OCI-LY7 (cell line): ENCODE results near the gene NDUFS5. TPM values are rescaled to one million over a fixed set of nuclear protein-coding genes. Genes with fewer than 3 reads are reported as not detected.

Source experiments
- BruUV-seq: library from RNA; stranded (reverse); fragments of 400-500 nt; replicated peaks from 2 replicates; lab custom pipeline; 2021; lab: Mats Ljungman, UMichigan
- CTCF ChIA-PET: fragments of 300-600 bp; sonication (Branson Sonifier 250); formaldehyde crosslinking; loops from one replicate; lab custom pipeline; 2022; ENCODE audit warnings: antibody characterized with exemption; ENCODE audit not compliant: unreplicated experiment; lab: Charles Lee
- POLR2A ChIA-PET: fragments of 300-600 bp; sonication (Branson Sonifier 250); formaldehyde crosslinking; loops from one replicate; lab custom pipeline; 2022; ENCODE audit warnings: antibody characterized with exemption; lab: Charles Lee
- DNase-seq: peaks from one replicate; pipeline ENCODE4 v3.0.0-alpha.2; 2015; ENCODE audit warnings: low spot score
- H2AFZ ChIP-seq: fragments of 200-600 bp; sonication (generic), shearing (Covaris generic); 2 replicates; pipeline ENCODE4 v1.6.1; 2014; ENCODE audit warnings: mild to moderate bottlenecking, antibody characterized with exemption, low read length, moderate library complexity
- H3K27ac ChIP-seq: fragments of 200-600 bp; sonication (generic); 2 replicates; pipeline ENCODE4 v1.5.1; 2014; ENCODE audit warnings: mixed run types, low read depth, mild to moderate bottlenecking, moderate library complexity, low read length, inconsistent platforms; ENCODE audit not compliant: poor library complexity, severe bottlenecking
- H3K36me3 ChIP-seq: fragments of 200-600 bp; sonication (generic); 2 replicates; pipeline ENCODE4 v1.6.1; 2014; ENCODE audit warnings: mild to moderate bottlenecking, antibody characterized with exemption, low read length, moderate library complexity, mixed read lengths; ENCODE audit not compliant: insufficient read depth
- H3K4me1 ChIP-seq: fragments of 200-600 bp; sonication (generic); 2 replicates; pipeline ENCODE4 v1.5.1; 2014; ENCODE audit warnings: mild to moderate bottlenecking, low read length; ENCODE audit not compliant: insufficient read depth, poor library complexity, severe bottlenecking
- H3K4me2 ChIP-seq: fragments of 200-600 bp; sonication (generic); 2 replicates; pipeline ENCODE4 v1.6.1; 2014; ENCODE audit warnings: mild to moderate bottlenecking, low read length
- H3K4me3 ChIP-seq: fragments of 200-600 bp; sonication (generic); 2 replicates; pipeline ENCODE4 v1.5.1; 2014; ENCODE audit warnings: mild to moderate bottlenecking, low read depth, low read length; ENCODE audit not compliant: poor library complexity, severe bottlenecking
- H3K79me2 ChIP-seq: fragments of 200-600 bp; sonication (generic); 2 replicates; pipeline ENCODE4 v1.6.1; 2016; ENCODE audit warnings: low read depth, mild to moderate bottlenecking, low read length, moderate library complexity, mixed read lengths; ENCODE audit not compliant: insufficient read depth
- H3K9me2 ChIP-seq: fragments of 200-600 bp; sonication (generic); 2 replicates; pipeline ENCODE4 v1.6.1; 2016; ENCODE audit warnings: mild to moderate bottlenecking, low read length, mixed read lengths; ENCODE audit not compliant: insufficient read depth
- H3K9me3 ChIP-seq: fragments of 200-600 bp; sonication (generic); 2 replicates; pipeline ENCODE4 v1.6.1; 2014; ENCODE audit warnings: mild to moderate bottlenecking, mixed run types, low read length, mixed read lengths
- H4K20me1 ChIP-seq: fragments of 200-600 bp; sonication (generic); 2 replicates; pipeline ENCODE4 v1.6.1; 2014; ENCODE audit warnings: mild to moderate bottlenecking, antibody characterized with exemption, low read length, moderate library complexity, mixed read lengths; ENCODE audit not compliant: insufficient read depth
- EZH2phosphoT487 ChIP-seq: fragments of 200-600 bp; sonication (generic); IDR thresholded peaks from 2 replicates; pipeline ENCODE4 v1.6.1; 2018; ENCODE audit warnings: low read depth, borderline replicate concordance, mild to moderate bottlenecking, mixed run types, antibody characterized with exemption, low read length, moderate library complexity, mixed read lengths
- intact Hi-C: fragments of 100-400 bp; cut with micrococcal nuclease; formaldehyde crosslinking; loops from one replicate; pipeline ENCODE4 v1.10.0; 2022; ENCODE audit not compliant: unreplicated experiment
- total RNA-seq, 2 experiments: library from RNA; depleted of rRNA in 1 of 2; stranded (reverse); fragments of >200 nt in 1 of 2; shearing (Covaris generic) in 1 of 2; gene quantifications; 2 replicates each; pipeline ENCODE4 v1.2.3, GENCODE V29; 2014 to 2022
- TF ChIP-seq, protein P1 (sequence below): fragments of 200-600 bp; sonication (generic); conservative IDR thresholded peaks from 2 replicates; pipeline ENCODE4 v1.5.1; 2014; ENCODE audit warnings: mild to moderate bottlenecking, antibody characterized with exemption, low read length, moderate library complexity, mixed read lengths

NDUFS5 gene
- total RNA-seq, 2 experiments from 2014 or later: 161 to 255 TPM

DNA sequence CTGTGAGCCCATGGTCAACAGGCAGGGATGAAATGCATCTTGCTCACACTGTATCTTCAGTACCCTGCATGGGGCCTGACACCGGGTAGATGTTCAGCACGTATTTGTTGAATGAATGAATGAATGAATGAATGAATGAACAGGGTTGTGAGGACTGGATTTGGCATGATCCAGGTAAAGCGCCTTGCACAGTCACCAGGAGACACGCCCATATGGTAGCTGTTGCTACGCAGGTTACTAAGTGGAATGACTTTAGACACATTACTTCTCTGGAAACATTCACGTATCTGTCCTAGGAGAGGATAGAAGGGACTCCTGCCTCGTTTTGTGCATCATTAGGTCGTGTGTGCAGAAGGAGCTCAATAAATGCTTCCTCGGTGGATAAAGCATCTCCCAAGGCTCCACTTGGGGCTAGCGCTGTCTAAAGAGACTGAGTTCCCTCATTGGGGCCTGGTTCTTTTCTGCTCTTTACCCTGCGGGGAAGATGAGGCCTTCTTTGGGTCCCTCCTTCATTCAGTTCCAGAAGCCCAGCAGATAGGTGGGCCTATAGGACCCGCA lies 54.2 kb downstream of the NDUFS5 start:
- POLR2A ChIA-PET: interaction anchor here (0.7 kb wide), 1 partner anchor 16 kb away, joined by 3 read pairs; no protein-coding TSS in a partner anchor
- Histone ChIP-seq H3K79me2 (no peaks in the 10 kb centered on the region), H3K4me3 (no peak overlapping the region), H3K27ac (no peak overlapping the region), H3K9me2 (no peaks in the 10 kb centered on the region), H3K36me3 (no peaks in the 10 kb centered on the region), H2AFZ (no peak overlapping the region), H3K4me1 (no peaks in the 10 kb centered on the region), H3K4me2 (no peak overlapping the region), H4K20me1 (no peaks in the 10 kb centered on the region), H3K9me3 (no peaks in the 10 kb centered on the region)
- CTCF ChIA-PET: interaction anchor here (0.6 kb wide), 1 partner anchor 52 kb away, joined by 4 read pairs; no protein-coding TSS in a partner anchor
- no peak for TF ChIP-seq EZH2phosphoT487
- TF ChIP-seq, protein P1, sequence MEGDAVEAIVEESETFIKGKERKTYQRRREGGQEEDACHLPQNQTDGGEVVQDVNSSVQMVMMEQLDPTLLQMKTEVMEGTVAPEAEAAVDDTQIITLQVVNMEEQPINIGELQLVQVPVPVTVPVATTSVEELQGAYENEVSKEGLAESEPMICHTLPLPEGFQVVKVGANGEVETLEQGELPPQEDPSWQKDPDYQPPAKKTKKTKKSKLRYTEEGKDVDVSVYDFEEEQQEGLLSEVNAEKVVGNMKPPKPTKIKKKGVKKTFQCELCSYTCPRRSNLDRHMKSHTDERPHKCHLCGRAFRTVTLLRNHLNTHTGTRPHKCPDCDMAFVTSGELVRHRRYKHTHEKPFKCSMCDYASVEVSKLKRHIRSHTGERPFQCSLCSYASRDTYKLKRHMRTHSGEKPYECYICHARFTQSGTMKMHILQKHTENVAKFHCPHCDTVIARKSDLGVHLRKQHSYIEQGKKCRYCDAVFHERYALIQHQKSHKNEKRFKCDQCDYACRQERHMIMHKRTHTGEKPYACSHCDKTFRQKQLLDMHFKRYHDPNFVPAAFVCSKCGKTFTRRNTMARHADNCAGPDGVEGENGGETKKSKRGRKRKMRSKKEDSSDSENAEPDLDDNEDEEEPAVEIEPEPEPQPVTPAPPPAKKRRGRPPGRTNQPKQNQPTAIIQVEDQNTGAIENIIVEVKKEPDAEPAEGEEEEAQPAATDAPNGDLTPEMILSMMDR: no peak
- no TSS peak for BruUV-seq
- no peak for DNase-seq
- intact Hi-C loops: no loop called here

- no peak overlapping the region for H3K4me2 ChIP-seq
- POLR2A ChIA-PET: interaction anchor here (0.7 kb wide), 1 partner anchor 16 kb away, joined by 3 read pairs; no protein-coding TSS in a partner anchor
- CTCF ChIA-PET: interaction anchor here (0.6 kb wide), 1 partner anchor 51 kb away, joined by 4 read pairs; no protein-coding TSS in a partner anchor
Measured at GRCh38 chr1:39080831-39081270, 54.7 kb downstream of the NDUFS5 start.

More at GRCh38 chr1:39080831-39081270, 54.7 kb downstream of the NDUFS5 start:
- no peak for DNase-seq
- H2AFZ ChIP-seq: no peak overlapping the region
- BruUV-seq: no TSS peak
- intact Hi-C loops: no loop called here
- H3K9me2 ChIP-seq: no peaks in the 10 kb centered on the region
- H3K4me3 ChIP-seq: no peak overlapping the region
- H3K79me2 ChIP-seq: no peaks in the 10 kb centered on the region
- H3K27ac ChIP-seq: no peak overlapping the region
- no peak for TF ChIP-seq EZH2phosphoT487
- TF ChIP-seq, protein P1: no peak
- no peaks in the 10 kb centered on the region for H4K20me1 ChIP-seq
- H3K4me1 ChIP-seq: no peaks in the 10 kb centered on the region
- no peaks in the 10 kb centered on the region for H3K36me3 ChIP-seq
- H3K9me3 ChIP-seq: no peaks in the 10 kb centered on the region
